Activated CD8-positive, alpha-beta memory T cell treated with anti-CD3 and anti-CD28 coated beads, Interleukin-2, amount 50 U/mL, for 24 hours (primary cell): Measurements from ENCODE around the gene PITPNM3.
A peak's percentile ranks its signal among the peaks of the same experiment; 100 is the strongest.

Experiments used
- DNase-seq: peaks from one replicate; pipeline ENCODE4 v3.0.0-alpha.2; 2020; ENCODE audit errors: extremely low read depth

PITPNM3 gene

DNA sequence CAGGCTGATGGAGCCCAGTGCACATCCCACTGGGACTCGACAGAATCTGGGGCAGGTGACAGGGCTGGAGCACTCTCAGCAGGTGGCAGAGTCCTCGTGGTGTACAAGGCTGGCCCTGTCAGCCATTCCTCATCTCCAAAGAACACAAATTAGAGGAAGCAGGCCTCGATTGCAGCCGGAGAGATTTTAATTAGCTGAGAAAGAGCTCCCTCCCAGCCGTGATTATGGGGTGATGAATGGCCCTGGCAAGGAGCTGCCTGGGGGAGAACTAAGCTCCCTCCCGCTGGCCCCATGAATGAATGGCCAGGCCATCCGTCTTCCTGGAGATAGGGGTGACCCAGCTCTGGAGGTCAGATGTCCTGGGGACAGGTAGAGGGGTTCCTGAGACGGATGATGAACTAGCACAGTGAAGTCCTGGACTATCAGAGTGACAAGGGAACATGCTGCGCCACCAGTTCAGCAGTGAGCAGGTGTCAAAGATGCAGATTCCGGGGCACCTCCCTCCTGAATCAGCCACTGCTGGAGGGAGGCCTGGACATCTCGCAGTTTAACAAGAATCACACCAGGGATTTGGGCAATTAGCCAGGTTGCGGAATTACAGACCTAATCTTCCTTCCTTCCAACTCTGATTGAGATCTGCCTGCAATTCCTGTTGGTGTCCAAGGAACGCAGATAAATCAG lies 76.6 kb downstream of the PITPNM3 start:
- no peak for DNase-seq

DNA sequence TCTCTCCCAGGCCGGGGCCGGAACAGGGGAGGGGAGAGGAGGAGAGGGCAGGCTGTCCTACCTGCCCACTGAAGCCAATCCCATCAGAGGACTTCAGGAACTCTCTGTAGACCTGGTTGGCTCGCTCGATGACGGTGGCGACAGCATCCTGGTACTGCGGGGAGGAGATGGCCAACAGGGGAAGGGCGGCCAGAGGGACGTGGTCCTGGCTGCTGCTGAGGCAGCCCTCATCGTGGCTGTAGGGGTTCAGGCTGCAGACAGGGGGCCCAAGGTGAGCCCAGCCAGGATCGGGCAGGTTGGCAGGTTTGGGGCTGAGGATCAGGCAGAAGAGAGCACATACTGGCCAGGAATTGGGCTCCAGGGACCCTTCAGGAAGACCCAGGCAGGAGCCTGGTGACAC lies 77.9 kb downstream of the PITPNM3 start:
- no peak for DNase-seq

- no peak for DNase-seq
These were observed 78.4 kb downstream of the PITPNM3 start for GRCh38 chr17:6477831-6478383.

GRCh38 chr17:6476810-6477179 lies 79.6 kb downstream of the PITPNM3 start:
- DNase-seq: no peak

GRCh38 chr17:6476076-6476809 lies 80.1 kb downstream of the PITPNM3 start:
- no peak for DNase-seq

DNA sequence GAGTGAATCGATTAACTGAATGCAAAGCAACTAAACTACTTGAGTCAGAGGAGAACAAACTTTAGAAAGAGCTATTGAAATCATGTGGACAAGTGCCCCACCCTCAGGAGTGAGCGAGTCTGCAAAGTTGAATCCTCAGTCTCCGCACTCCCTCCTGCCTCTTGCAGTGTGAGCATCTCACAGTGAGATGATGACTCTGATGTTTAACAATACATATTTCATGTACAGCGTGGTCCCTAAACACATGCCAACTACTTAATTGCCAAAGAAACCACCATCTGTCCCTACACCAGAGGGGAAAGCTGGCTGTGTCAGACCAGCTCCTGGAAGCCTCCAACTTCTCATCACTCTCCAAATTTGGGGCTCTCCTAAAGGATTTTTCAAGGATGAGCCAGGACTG lies 80.9 kb downstream of the PITPNM3 start:
- no peak for DNase-seq

DNA sequence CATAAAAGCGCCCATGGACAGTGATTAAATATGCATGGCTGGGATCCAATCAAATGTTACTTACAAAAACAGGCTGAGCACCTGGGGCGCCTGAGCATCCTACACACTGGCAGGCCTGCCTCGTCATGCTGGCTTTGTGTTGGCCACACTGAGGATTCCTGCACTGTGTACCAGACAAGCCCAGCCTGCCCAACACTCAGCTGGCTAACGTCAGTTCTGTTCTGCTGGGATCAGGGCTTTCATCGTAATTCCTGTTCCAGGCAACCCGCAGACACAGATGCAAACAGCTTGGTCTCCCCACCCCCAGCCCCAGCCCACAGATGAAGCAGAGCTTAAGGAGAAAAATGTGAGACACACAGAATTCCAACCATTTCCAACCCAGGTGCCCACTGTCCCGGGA lies 81.4 kb downstream of the PITPNM3 start:
- DNase-seq: no peak

DNA sequence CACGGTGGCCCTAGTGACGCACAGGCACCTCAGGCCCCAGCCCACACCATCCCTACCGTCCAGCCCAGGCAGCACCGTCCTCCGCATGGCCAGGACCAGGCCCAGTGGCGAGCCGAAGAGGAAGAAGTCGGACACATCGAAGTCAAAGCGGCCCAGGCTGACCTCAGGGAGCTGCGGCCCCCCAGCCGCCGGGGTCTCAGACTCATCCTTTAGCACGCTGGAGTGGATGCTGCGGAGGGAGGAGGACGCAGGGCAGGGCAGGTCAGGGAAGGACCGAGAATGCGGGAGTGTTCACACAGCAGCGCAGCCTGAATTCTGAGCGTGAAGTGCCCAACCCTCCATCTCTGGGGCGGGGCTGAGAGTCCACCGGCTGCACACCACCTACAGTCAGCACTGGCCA lies 82.0 kb downstream of the PITPNM3 start:
- no peak for DNase-seq

GRCh38 chr17:6473128-6473767 lies 83.1 kb downstream of the PITPNM3 start:
- DNase-seq: peak; percentile 27

- DNase-seq: no peak
These were observed 83.8 kb downstream of the PITPNM3 start for GRCh38 chr17:6472517-6472916.

DNA sequence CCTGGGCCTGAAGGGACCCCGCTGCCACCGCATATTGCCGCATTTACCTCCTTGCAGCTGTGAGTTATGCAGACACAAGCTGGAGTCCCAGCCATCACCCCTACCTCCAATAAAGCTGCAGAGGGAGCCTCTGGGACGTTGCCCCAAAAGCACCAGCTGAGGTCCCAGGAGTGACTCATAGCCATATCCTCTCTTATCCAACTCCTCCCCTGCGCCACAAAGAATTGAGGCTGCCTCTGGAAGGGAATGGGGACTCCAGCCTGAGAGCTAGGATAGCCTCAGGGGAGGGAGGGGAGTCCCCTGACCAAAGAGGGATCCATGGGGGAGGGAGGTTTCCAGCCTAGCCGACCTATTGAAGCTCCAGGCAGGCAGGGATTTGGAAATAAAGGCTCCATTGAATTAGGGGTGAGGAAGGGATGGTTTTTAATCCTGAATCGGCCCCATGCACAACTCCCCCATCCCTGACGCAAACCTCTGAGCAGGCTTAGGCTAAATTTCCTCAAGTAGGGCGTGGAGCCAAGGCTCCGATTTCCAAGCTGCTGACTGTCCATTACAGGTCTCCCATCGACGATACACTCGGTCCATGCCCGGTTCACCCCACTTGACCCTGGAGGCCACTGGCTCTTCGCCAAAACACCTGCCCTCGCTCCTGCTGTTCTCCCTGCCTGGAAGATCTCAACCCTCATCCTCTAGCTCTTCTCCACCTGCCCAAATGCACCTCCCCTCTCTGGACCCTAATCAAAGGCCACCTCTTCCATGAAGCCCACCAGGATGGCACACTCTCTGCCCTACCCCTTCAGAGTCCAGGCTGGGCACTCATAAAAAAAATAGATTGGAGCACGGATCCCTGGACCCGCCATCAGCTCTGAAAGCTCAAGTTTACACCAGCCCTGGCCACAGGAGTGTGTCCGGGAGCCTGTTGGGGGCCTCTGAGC lies 84.6 kb downstream of the PITPNM3 start:
- no peak for DNase-seq

DNA sequence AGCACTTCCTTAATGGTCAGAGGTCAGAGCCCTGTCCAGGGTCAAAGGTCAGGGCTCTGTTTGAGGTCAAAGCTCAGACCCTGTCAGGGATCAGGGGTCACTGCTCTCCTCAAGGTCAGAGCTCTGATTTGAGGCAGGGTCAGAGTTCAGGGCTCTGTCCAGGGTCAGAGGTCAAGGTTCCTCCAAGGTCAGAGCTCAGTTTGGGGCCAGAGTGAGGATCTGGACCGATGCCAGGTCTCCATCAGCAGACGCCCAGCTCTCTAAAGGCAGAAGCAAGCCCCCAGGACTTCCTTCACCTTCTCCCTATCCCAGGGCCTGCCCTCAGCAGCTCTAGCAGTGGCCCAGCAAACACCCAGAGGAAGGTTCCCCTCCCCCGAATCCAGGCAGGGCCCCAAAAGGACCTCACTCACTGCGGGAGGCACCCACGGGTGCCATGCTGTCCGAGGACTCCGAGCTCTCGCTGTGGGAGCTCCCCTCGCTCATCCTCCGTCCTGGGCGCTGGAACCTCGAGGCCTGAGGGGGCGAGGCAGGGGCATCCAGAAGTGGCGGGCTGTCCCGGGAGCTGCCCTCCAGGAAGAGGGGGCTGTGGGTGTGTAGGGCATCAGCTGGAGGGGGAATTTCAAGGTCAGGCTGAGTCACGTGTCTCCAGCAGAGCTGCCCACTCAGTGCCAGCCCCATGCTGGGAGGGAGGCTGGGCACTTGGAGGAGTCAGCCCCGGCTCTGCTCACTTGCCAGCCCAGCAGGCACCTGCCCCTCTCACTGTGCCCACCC lies 85.4 kb downstream of the PITPNM3 start:
- no peak for DNase-seq

DNA sequence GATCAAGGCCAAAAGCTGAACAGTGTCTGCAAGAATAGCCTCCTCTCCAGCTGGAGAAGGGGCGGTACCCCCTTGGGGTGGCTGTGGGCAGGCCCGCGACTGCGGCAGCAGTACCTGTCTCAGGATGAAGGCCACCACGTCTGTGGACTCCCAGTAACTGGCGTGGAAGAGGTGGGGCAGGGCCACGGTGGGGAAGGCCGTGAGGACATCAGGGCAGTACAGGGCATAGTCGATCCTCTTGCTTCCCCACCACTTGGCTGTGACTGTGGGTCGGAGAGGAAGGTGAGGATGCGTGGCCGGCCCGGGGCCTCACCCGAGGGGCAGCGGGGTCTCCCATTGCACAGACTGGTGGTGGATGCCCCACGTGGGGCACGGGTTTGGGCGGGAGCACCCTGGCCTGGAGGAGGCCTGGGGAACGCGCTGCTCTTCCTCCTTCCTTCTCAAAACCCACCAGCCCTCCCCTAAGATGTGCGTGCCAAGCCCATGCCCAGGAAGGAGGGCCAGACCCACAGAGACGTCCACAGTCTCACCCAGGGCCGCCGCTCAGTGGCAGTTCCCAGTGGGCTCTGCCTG lies 86.1 kb downstream of the PITPNM3 start:
- DNase-seq: no peak

DNA sequence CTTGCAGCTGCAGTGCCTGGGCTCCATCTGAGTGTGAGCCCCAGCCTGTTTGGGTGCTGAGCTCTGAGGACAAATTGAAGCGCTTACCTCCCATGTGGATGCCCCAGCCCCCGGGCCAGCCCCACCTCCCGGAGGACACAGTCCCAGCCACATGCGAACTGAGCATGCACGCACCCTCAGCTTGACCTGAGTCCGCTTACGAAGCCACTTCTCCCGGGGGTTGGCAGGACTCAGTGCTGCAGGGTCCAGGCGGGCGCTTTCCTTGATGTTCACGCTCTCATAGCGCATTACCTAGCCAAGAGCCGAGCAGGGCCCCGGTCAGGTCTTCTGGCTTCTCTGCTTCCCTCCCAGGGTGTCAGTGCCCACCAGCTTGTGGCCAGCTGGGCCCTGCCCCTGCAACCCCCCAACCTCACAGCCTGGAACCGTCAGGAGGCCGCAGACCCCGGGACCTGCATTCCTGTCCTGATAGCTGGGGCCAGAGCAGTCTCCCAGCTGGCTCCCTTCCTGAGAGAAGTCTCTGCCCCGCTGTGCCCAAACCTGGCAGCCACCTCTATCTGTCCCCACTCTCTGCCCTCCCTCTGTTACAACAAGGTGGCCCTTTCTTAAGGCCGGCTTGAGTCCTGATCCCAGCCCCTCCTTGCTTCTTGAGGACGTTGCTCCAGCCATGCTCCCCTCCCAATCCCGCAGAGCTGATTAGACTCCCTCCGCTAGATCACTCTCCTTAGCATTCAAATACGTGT lies 88.1 kb downstream of the PITPNM3 start:
- DNase-seq: no peak

- DNase-seq: no peak
These were observed 88.8 kb downstream of the PITPNM3 start for GRCh38 chr17:6467567-6467966.

- no peak for DNase-seq
These were observed 91.0 kb downstream of the PITPNM3 start for GRCh38 chr17:6465206-6466003.

DNA sequence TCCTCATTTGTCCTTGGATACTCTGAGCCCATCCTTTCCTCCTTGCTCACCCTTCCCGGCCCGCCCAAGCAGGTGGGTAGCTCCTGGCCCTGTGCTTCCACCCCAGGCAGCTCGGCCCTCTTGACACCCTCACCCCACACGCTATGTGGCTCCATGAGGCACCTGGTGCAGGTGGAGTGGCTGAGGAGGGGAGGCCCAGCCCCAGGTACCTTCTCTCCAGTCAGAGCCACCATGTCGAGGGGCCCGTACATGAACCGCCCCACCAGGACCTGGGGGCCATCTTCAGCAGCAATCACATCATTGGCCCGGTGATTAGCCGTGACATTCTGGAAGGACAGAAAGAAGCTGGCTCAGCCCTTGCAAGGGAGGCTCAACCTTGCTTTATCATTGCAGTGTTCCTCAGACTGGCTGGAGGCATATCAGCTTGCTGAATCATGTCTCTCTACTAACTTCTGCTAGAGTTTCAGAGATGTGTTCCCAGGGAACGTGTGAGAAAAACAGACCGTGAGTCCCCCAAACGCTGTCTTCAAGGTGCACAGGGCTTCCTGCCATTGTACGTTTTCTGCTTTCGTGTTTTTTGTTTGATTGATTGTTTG lies 91.8 kb downstream of the PITPNM3 start:
- no peak for DNase-seq

GRCh38 chr17:6463616-6464445 lies 92.5 kb downstream of the PITPNM3 start:
- DNase-seq: no peak
